NCI-H1105 (cell line): ENCODE results near the gene KRT34.

Experiments
- DNase-seq: peaks from one replicate; lab custom pipeline; 2025; lab: John Stamatoyannopoulos, UW

Gene KRT34

DNA sequence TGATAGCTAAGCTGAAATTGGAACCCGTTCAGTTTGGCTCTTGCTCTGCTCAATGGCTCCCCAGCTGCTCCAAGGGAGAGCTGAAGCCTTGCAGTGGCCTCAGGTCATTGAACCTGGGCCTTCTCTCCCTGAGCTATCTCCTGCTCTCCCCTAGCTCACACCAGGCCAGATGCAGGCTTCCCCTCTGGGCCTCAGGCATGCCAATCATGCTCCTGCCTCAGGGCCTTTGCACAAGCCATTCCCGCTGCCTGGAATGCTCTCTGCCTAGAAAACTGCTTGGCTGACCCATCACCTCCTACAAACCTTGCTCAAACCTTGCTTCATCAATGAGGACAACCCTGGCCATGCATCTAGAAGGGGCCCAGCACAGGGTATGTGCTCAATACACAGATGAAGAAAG is 49.9 kb downstream of the KRT34 start:
- DNase-seq: no peak

DNA sequence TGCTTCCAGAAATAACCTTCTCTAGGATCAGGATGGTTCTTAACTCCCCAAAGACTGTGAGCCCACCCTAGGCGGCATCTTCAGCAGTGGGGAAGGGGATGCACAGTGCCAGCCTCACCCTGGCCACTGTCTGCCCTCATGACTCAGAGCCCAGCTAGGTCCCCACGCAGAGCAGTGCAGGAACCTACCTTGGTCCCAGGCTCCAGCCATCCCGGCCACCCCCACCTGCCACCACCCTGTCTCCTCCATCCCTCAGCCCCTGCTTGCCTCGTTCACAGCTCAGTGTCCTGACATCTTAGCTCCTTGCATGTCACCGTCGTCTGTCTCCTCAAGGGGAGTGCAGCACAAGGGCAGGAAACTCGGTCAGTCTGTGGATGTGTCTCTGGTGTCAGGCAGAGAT is 50.5 kb downstream of the KRT34 start:
- no peak for DNase-seq

DNA sequence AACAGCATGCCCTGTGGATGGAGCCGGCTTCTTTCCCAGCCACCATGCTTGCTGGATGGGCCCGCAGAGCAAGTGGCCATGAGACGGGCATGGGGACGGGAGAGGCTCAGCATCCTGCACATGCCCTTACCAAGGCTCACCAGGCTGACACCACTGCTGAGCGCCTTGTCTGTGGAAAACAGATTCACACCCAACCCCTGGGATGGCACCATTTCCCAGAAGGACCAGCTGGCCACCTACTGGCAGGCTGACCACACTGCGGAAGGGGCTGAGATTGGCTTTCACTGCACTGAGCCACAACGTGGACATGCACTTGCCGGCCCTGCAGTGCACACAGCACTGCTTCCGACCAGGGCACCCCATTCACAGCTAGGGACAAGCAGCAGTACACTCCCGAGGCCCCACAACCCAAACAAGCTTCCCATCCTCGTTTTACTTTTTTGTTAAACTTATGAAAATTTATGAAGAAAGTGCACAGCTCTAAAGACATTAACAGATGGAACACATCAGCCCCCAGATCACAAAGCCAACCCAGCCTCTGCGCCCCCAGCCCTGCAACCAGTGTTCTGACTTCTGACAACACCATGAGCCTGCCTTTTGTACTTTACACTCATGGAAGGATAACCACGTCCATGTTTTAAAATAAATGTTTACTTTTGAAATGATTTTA is 52.7 kb downstream of the KRT34 start:
- DNase-seq: peak; percentile 21

GRCh38 chr17:41328207-41328606 is 53.9 kb downstream of the KRT34 start:
- no peak for DNase-seq
